Hepatocyte (in vitro differentiated cells): ENCODE results near the gene MTMR12.

Experiments
- CTCF ChIP-seq: fragments of 200-600 bp; sonication (generic); IDR thresholded peaks from 2 replicates; pipeline ENCODE4 v1.5.1; 2016; ENCODE audit warnings: antibody characterized with exemption, mild to moderate bottlenecking; ENCODE audit not compliant: poor library complexity
- EZH2phosphoT487 ChIP-seq: fragments of 200-600 bp; sonication (generic); IDR thresholded peaks from one replicate; pipeline ENCODE4 v1.6.1; 2018; ENCODE audit warnings: antibody characterized with exemption, mild to moderate bottlenecking, low read depth, moderate library complexity; ENCODE audit not compliant: unreplicated experiment, severe bottlenecking

GRCh38 chr5:32309761-32310160 is 3.0 kb downstream of the MTMR12 start:
- TF ChIP-seq CTCF: no peak
- TF ChIP-seq EZH2phosphoT487: no peak
